C4-2B (cell line): ENCODE results near the gene BCR.

Experiments used
- H3K27ac ChIP-seq: fragments of 450-650 bp; 2 replicates; pipeline ENCODE4 v1.5.1; 2017
- ZFX ChIP-seq: fragments of 450-650 bp; IDR thresholded peaks from 2 replicates; pipeline ENCODE4 v1.6.1; 2017
- TF ChIP-seq, protein P1 (sequence below): fragments of 450-650 bp; conservative IDR thresholded peaks from 2 replicates; pipeline ENCODE4 v1.5.1; 2017; ENCODE audit warnings: mild to moderate bottlenecking

Gene BCR

GRCh38 chr22:23203452-23204124, 23.3 kb downstream of the BCR start:
- TF ChIP-seq, protein P1, sequence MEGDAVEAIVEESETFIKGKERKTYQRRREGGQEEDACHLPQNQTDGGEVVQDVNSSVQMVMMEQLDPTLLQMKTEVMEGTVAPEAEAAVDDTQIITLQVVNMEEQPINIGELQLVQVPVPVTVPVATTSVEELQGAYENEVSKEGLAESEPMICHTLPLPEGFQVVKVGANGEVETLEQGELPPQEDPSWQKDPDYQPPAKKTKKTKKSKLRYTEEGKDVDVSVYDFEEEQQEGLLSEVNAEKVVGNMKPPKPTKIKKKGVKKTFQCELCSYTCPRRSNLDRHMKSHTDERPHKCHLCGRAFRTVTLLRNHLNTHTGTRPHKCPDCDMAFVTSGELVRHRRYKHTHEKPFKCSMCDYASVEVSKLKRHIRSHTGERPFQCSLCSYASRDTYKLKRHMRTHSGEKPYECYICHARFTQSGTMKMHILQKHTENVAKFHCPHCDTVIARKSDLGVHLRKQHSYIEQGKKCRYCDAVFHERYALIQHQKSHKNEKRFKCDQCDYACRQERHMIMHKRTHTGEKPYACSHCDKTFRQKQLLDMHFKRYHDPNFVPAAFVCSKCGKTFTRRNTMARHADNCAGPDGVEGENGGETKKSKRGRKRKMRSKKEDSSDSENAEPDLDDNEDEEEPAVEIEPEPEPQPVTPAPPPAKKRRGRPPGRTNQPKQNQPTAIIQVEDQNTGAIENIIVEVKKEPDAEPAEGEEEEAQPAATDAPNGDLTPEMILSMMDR, result no peak
- no peak for TF ChIP-seq ZFX

DNA sequence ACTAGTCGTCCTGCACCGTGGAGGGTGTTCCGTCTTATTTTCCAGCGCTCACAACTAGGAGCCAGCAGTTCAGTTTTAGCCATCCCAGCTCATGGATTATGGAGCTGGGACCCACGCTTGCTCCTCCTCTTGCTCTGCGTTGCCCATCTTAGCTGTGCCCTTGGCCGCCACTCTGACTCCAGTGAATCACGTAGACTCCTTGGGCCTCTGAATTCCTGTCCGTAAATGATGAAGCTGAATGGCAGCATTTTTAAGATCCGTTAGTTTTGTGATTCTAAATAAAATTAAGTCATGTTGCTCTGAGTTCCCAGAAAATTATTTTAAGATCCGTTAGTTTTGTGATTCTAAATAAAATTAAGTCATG, 23.8 kb downstream of the BCR start:
- TF ChIP-seq, protein P1, result no peak
- TF ChIP-seq ZFX, result no peak
- H3K27ac ChIP-seq, result no peak overlapping the region

More at GRCh38 chr22:23203452-23204124, 23.3 kb downstream of the BCR start:
- H3K27ac ChIP-seq, result no peak overlapping the region

GRCh38 chr22:23204541-23205157, 24.3 kb downstream of the BCR start:
- H3K27ac ChIP-seq, result no peak overlapping the region
- TF ChIP-seq, protein P1, result no peak
- no peak for TF ChIP-seq ZFX

DNA sequence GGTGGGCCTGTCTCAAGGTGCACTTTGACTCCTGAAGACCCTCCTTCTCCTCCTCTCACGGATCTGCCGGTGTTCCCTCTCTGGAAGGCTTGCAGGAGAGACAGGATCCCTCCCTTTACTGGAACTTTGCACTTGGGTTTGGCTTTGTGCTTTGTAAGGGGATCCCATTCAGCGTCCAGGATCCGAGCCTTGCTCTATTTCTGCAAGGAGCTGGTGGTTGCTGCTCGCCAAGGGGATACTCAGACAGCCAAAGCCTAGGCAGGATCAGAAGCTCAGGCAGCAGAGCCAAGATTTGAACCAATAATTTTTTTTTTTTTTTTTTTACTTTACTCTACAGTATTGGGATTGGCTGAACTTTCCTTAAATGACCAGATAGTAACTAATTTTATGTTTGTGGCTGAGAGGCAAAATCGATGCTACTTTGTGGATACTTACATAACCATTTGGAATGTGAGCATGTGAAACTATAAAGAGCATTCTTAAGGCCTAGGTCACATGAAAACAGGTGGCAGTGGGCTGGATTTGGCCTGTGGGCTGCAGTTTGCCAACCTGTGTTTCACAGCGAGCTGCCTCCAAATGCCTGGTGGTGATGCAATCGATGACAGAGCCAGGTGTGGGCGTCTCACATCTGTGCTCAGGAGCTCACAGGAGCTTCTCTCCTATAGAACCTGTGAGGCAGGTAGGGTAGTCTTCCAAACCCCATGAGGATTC, 25.2 kb downstream of the BCR start:
- TF ChIP-seq ZFX, result no peak
- TF ChIP-seq, protein P1, result no peak
- H3K27ac ChIP-seq, result no peak overlapping the region

DNA sequence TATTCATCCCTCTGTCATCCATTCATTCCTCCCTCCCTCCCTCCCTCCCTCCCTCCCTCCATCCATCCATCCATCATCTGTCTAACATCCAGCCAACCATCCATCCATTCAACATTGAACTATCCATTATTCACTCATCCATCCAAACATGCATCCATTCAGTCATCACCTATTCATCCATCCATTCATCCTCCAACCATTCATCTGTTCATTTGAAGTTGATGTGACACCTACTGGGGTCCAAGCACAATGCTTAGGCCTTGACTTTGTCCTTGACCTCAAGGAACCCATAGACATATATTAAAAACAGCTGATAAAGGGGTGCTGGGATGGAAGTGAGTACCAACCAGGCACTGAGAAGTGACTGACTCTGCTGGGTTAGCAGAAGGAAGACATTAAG, 26.6 kb downstream of the BCR start:
- TF ChIP-seq ZFX, result no peak
- TF ChIP-seq, protein P1, result no peak
- H3K27ac ChIP-seq, result no peak overlapping the region

DNA sequence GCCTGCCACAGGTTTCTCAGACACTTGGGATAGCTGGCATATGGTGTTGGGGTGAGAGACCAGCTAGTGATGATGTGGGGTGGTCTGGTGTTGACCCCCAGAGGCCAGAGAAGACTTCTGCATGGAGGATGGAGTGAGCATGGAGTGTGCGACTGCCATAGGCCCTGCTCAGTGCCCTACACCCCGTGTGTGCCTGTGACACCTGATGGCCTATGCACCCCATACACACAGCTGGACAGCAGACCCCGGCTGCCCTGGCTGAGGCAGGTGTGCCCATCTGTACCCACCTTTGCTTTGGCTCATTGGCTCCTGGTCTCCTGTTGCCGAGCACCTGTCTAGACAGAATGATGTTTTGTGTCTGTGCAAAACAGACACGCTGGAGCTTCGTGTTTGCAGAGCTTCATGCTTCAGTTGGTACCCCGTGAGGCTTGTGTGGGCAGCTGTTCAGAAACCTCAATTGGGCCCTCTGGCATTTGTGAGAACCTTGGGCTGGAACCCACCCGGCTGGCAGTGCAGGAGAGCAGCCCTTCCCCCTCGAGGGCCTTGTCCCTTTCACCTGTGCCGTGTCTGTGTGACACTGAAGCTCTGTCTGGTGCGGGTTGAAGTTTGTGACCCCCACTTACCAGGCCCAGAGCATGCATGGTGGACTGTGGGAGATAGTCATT, 27.6 kb downstream of the BCR start:
- no peak overlapping the region for H3K27ac ChIP-seq
- TF ChIP-seq, protein P1, result no peak
- no peak for TF ChIP-seq ZFX
